ENCODE results near the gene TTC34.

TTC34 gene

DNA sequence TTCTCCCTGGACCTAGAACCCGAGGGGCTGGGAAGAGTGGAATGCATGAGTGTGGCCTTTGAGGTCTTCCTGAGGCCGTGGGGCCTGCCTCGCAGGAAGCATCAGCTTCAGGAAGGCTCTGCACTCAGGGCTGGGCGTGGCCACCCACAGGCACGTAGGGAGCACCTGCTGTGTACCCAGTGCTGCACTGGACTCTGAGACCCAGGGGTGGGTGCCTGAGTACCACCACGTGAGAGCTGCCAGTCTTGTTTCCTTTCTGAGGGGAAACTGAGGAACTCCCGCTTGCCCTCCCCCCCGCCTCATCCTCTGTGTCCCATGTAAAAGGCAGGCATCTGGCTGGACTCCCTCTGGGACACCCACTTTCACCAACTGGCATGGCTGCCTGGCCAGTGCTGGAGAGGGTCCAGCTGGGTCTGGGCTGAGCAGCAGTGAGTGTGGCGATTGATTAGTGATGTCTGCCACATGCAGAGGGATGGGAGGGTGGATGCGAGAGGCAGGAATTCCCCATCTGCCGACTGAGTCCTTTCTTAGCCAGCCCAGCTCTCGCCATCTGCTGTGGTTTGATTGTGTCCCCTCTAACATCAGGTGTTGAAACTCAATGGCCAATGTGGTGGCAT is 30.2 kb upstream of the TTC34 start:
- H3K27me3 ChIP-seq (ENCODE audit: control insufficient read depth in 3 of 3, insufficient read depth in 3 of 3, low read depth in 1 of 3, low read length in 3 of 3), result peaks cover 0 to 42% (median 0%) of the 10 kb centered on the region in 3 experiments
- H3K79me1 ChIP-seq (ENCODE audit: low read depth, low read length), result peaks cover 2% of the 10 kb centered on the region
- no peak overlapping the region for H2AFZ ChIP-seq (ENCODE audit: low read length)
- peaks cover 0 to 27% of the 10 kb centered on the region in 2 donors for H3K9me3 ChIP-seq (replicated peaks in 1 of 2; ENCODE audit: control insufficient read depth in 2 of 2, insufficient read depth in 1 of 2, low read depth in 1 of 2, low read length in 2 of 2)
- no peak overlapping the region for H2BK15ac ChIP-seq (ENCODE audit: low read length)
- no peak overlapping the region for H3K4ac ChIP-seq (ENCODE audit: low read length)
- H4K91ac ChIP-seq (ENCODE audit: low read depth, low read length, poor library complexity), result no peak overlapping the region
- H3K36me3 ChIP-seq (replicated peaks in 1 of 2; ENCODE audit: control insufficient read depth in 2 of 2, insufficient read depth in 2 of 2, low read length in 2 of 2), result no peaks in the 10 kb centered on the region
- H3K18ac ChIP-seq (ENCODE audit: low read length), result peak overlapping the region; percentile 58
- H3K4me3 ChIP-seq (ENCODE audit: low read length in 2 of 2), result no peak overlapping the region
- H3K4me2 ChIP-seq (ENCODE audit: insufficient read depth, low read length, poor library complexity, severe bottlenecking), result no peak overlapping the region
- H4K8ac ChIP-seq (ENCODE audit: low read depth, low read length), result no peak overlapping the region
- peak overlapping the region; percentile 19 for H2AK5ac ChIP-seq (ENCODE audit: low read depth, low read length)
- no CpG with 5 or more reads among the region's 12 CpGs for WGBS, 2 donors (ENCODE audit: extremely low coverage in 2 of 2, insufficient read length in 2 of 2, insufficient replicate concordance in 1 of 2)
- H3K23ac ChIP-seq (ENCODE audit: low read depth, low read length, poor library complexity), result no peak overlapping the region
- no peak overlapping the region for H2BK5ac ChIP-seq (ENCODE audit: low read length)
- peak overlapping the region; percentile 0 for H3K14ac ChIP-seq (ENCODE audit: low read length)
- DNase-seq (ENCODE audit: low spot score), result no peak
- H2BK120ac ChIP-seq (ENCODE audit: low read depth, low read length), result no peak overlapping the region
- peak overlapping the region; percentile 41 for H2BK12ac ChIP-seq (ENCODE audit: low read length)
- no peak overlapping the region for H3K27ac ChIP-seq (replicated peaks; ENCODE audit: low read length)
- H3K9ac ChIP-seq (ENCODE audit: low read depth, low read length, poor library complexity), result no peak overlapping the region
- H3K4me1 ChIP-seq (ENCODE audit: control insufficient read depth in 2 of 2, insufficient read depth in 1 of 2, low read depth in 1 of 2, low read length in 2 of 2), result no peaks in the 10 kb centered on the region

DNA sequence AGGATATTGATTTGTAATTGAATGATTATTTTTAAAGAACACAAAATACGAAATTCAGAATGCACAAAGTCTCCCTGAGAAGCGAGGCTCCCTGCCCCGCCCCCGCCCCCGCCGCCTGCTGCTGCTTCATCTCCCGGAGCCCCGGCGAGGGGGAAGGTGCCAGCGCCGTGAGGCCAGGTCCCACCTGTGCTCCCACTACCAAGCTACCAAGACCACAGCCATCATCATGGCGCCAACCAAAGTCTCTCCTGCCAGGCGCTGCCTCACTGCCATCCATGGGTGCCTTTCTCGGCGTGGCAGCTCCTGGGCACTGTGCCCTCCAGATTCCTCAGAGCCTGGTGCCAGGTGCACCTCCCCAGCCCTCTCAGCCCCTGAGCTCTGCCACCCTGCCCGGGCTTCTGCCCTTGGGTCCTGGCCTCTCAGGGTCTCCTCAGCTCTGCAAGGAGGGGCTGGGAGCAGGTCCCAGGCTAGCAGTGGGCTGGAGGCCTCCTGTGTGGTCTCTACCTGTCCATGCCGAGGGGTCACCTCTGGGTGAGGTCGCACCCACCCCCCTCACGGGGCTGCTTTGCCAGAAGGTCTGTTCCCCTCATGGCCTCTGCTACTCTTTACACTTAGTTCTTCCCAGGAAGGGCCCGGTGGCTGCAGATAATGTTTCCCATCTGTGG is 29.4 kb upstream of the TTC34 start:
- Histone ChIP-seq H2AFZ (ENCODE audit: low read length) (no peak overlapping the region), H2AK5ac (ENCODE audit: low read depth, low read length) (no peak overlapping the region), H2BK120ac (ENCODE audit: low read depth, low read length) (no peak overlapping the region), H3K14ac (ENCODE audit: low read length) (peak overlapping the region; percentile 56), H3K36me3 (replicated peaks in 1 of 2; ENCODE audit: control insufficient read depth in 2 of 2, insufficient read depth in 2 of 2, low read length in 2 of 2) (no peaks in the 10 kb centered on the region), H3K4ac (ENCODE audit: low read length) (no peak overlapping the region), H3K4me1 (ENCODE audit: control insufficient read depth in 2 of 2, insufficient read depth in 1 of 2, low read depth in 1 of 2, low read length in 2 of 2) (no peaks in the 10 kb centered on the region), H3K9me3 (replicated peaks in 1 of 2; ENCODE audit: control insufficient read depth in 2 of 2, insufficient read depth in 1 of 2, low read depth in 1 of 2, low read length in 2 of 2) (peaks cover 0 to 30% of the 10 kb centered on the region in 2 donors), H3K4me2 (ENCODE audit: insufficient read depth, low read length, poor library complexity, severe bottlenecking) (no peak overlapping the region), H2BK5ac (ENCODE audit: low read length) (no peak overlapping the region), H4K8ac (ENCODE audit: low read depth, low read length) (no peak overlapping the region), H3K79me1 (ENCODE audit: low read depth, low read length) (peaks cover 2% of the 10 kb centered on the region), H3K18ac (ENCODE audit: low read length) (peak overlapping the region; percentile 48), H3K27me3 (ENCODE audit: control insufficient read depth in 3 of 3, insufficient read depth in 3 of 3, low read depth in 1 of 3, low read length in 3 of 3) (peaks cover 0 to 49% (median 0%) of the 10 kb centered on the region in 3 experiments), H4K91ac (ENCODE audit: low read depth, low read length, poor library complexity) (no peak overlapping the region), H2BK15ac (ENCODE audit: low read length) (no peak overlapping the region), H2BK12ac (ENCODE audit: low read length) (no peak overlapping the region), H3K23ac (ENCODE audit: low read depth, low read length, poor library complexity) (no peak overlapping the region), H3K4me3 (ENCODE audit: low read length in 2 of 2) (no peak overlapping the region), H3K27ac (replicated peaks; ENCODE audit: low read length) (no peak overlapping the region), H3K9ac (ENCODE audit: low read depth, low read length, poor library complexity) (peak overlapping the region; percentile 70)
- DNase-seq (ENCODE audit: low spot score), result no peak
- WGBS, 2 donors (ENCODE audit: extremely low coverage in 2 of 2, insufficient read length in 2 of 2, insufficient replicate concordance in 1 of 2), result no CpG with 5 or more reads among the region's 20 CpGs

DNA sequence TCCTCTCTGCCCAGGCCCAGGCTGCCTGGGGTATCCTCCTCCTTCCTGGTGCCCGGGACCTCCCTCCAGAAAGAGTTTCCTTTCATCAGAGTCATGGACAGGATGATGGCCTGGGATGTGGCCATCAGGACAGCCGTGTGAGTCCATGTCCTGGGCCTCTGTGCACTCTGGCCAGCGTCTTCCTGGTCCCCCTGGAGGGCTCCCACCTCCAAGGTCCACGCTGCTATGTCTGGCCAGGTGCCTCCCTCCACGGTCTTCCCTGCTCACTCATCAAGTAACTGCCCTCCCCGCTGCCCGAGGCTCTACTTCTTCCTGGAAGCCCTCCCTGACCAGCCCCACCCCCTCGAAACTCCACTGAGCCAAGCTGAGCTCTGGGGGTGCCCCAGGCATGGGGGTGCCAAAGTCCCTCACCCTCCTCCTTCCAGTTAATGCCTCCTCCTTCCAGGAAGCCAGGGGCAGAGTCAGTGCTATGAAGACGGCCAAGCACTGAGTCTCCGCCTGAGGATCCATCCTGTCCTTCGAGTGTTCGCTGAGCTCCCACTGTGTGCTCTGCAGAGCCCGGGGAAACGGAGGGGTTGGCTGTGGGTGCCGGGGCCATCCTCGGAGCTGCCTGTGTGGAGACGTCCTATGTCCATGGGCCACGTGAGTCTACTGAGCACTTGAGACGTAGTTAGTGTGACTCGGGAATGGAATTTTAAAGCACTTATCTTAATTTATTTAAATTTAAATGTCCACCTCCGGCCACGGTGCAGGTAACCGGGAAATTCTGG is 28.5 kb upstream of the TTC34 start:
- H3K23ac ChIP-seq (ENCODE audit: low read depth, low read length, poor library complexity), result no peak overlapping the region
- H3K18ac ChIP-seq (ENCODE audit: low read length), result peak overlapping the region; percentile 72
- whole genome bisulfite sequencing, 2 donors (ENCODE audit: extremely low coverage in 2 of 2, insufficient read length in 2 of 2, insufficient replicate concordance in 1 of 2), result no CpG with 5 or more reads among the region's 23 CpGs
- H3K4me1 ChIP-seq (ENCODE audit: control insufficient read depth in 2 of 2, insufficient read depth in 1 of 2, low read depth in 1 of 2, low read length in 2 of 2), result no peaks in the 10 kb centered on the region
- no peak overlapping the region for H2BK120ac ChIP-seq (ENCODE audit: low read depth, low read length)
- no peaks in the 10 kb centered on the region for H3K36me3 ChIP-seq (replicated peaks in 1 of 2; ENCODE audit: control insufficient read depth in 2 of 2, insufficient read depth in 2 of 2, low read length in 2 of 2)
- H3K4ac ChIP-seq (ENCODE audit: low read length), result no peak overlapping the region
- H3K79me1 ChIP-seq (ENCODE audit: low read depth, low read length), result peaks cover 2% of the 10 kb centered on the region
- no peak overlapping the region for H2BK5ac ChIP-seq (ENCODE audit: low read length)
- H3K14ac ChIP-seq (ENCODE audit: low read length), result no peak overlapping the region
- H2BK15ac ChIP-seq (ENCODE audit: low read length), result no peak overlapping the region
- no peak overlapping the region for H3K4me3 ChIP-seq (ENCODE audit: low read length in 2 of 2)
- peaks cover 0 to 47% (median 0%) of the 10 kb centered on the region in 3 experiments for H3K27me3 ChIP-seq (ENCODE audit: control insufficient read depth in 3 of 3, insufficient read depth in 3 of 3, low read depth in 1 of 3, low read length in 3 of 3)
- H4K8ac ChIP-seq (ENCODE audit: low read depth, low read length), result no peak overlapping the region
- H3K4me2 ChIP-seq (ENCODE audit: insufficient read depth, low read length, poor library complexity, severe bottlenecking), result no peak overlapping the region
- H2AK5ac ChIP-seq (ENCODE audit: low read depth, low read length), result no peak overlapping the region
- H4K91ac ChIP-seq (ENCODE audit: low read depth, low read length, poor library complexity), result no peak overlapping the region
- no peak overlapping the region for H3K27ac ChIP-seq (replicated peaks; ENCODE audit: low read length)
- peaks cover 0 to 30% of the 10 kb centered on the region in 2 donors for H3K9me3 ChIP-seq (replicated peaks in 1 of 2; ENCODE audit: control insufficient read depth in 2 of 2, insufficient read depth in 1 of 2, low read depth in 1 of 2, low read length in 2 of 2)
- no peak overlapping the region for H3K9ac ChIP-seq (ENCODE audit: low read depth, low read length, poor library complexity)
- no peak overlapping the region for H2BK12ac ChIP-seq (ENCODE audit: low read length)
- no peak for DNase-seq (ENCODE audit: low spot score)
- H2AFZ ChIP-seq (ENCODE audit: low read length), result no peak overlapping the region
